Transverse colon (tissue), 3 donors: Measurements from ENCODE around the gene MPST.

ENCODE experiments used
- POLR2A ChIP-seq: fragments of 450-650 bp; IDR thresholded peaks from one replicate; pipeline ENCODE4 v1.6.1; 2016; ENCODE audit warnings: antibody characterized with exemption, mild to moderate bottlenecking, moderate library complexity
- TF ChIP-seq, protein P1 (sequence below), 5 experiments: fragments of 200-600 bp in 3 of 5; fragments of 450-650 bp in 2 of 5; sonication (generic) in 3 of 5; IDR thresholded peaks; 1 replicate in 2 of 5; 2 replicates in 3 of 5; pipeline ENCODE4 v1.5.1; 2016 to 2017; ENCODE audit warnings: antibody characterized with exemption in 5 of 5, inconsistent platforms in 3 of 5, mild to moderate bottlenecking in 2 of 5, moderate library complexity in 1 of 5

- TF ChIP-seq, protein P1, sequence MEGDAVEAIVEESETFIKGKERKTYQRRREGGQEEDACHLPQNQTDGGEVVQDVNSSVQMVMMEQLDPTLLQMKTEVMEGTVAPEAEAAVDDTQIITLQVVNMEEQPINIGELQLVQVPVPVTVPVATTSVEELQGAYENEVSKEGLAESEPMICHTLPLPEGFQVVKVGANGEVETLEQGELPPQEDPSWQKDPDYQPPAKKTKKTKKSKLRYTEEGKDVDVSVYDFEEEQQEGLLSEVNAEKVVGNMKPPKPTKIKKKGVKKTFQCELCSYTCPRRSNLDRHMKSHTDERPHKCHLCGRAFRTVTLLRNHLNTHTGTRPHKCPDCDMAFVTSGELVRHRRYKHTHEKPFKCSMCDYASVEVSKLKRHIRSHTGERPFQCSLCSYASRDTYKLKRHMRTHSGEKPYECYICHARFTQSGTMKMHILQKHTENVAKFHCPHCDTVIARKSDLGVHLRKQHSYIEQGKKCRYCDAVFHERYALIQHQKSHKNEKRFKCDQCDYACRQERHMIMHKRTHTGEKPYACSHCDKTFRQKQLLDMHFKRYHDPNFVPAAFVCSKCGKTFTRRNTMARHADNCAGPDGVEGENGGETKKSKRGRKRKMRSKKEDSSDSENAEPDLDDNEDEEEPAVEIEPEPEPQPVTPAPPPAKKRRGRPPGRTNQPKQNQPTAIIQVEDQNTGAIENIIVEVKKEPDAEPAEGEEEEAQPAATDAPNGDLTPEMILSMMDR (IDR thresholded peaks at IDR 0.05), result no peak
- TF ChIP-seq POLR2A, result peak; percentile 62
These were observed 13.3 kb downstream of the MPST start for GRCh38 chr22:37032535-37033460.
